ENCODE measurements around the gene CRACR2A. TPM values are rescaled to one million over a fixed set of nuclear protein-coding genes. Genes with fewer than 3 reads are reported as not detected.

CRACR2A gene, protein sequence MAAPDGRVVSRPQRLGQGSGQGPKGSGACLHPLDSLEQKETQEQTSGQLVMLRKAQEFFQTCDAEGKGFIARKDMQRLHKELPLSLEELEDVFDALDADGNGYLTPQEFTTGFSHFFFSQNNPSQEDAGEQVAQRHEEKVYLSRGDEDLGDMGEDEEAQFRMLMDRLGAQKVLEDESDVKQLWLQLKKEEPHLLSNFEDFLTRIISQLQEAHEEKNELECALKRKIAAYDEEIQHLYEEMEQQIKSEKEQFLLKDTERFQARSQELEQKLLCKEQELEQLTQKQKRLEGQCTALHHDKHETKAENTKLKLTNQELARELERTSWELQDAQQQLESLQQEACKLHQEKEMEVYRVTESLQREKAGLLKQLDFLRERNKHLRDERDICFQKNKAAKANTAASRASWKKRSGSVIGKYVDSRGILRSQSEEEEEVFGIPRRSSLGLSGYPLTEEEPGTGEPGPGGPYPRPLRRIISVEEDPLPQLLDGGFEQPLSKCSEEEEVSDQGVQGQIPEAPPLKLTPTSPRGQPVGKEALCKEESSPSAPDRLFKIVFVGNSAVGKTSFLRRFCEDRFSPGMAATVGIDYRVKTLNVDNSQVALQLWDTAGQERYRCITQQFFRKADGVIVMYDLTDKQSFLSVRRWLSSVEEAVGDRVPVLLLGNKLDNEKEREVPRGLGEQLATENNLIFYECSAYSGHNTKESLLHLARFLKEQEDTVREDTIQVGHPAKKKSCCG
- 10 to 100 TPM in 2 of 6 donors, 1 to 10 TPM in 3, not detected in 1; 6.5 to 20.8 (median 7.8) TPM for polyA plus RNA-seq (ENCODE audit: low read depth in 6 of 6)

DNA sequence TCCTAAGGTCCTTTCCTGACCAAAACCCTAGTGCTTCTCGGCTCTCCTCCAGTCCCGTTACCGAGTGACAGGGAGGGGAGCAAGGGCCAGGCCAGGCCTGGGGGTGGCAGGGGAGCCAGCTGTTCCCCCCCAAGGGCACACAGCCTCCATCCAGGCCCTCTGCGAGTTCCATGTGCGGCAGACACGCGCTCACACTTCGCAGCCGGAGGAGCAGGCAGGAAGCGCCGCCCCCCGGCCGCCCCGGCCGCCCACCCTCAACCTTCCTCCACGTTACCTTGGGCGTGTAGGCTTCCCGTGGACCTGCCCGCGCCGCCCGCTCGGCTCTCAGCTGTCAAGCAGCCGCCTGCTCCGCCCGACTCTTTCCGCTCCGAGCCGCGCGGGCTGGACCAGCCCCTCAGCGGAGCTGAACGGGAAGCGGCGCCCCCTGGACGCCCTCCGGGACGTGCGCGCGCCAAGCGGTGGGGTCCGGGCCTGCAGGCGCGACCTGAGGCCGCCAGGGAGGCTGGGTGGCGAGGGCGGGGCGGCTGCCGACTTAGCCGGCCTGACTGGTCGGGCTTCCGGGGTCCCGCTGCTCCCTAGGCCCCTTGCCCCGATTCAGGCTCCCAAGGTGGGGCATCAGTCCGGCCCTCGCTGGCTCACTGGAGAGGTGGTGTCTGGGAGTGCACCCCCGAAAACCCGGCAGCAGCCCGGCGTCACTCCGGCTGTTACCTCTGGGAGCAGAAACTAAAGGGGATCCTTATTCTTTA, at the start of gene CRACR2A:
Gene CRACR2A, minus strand, starts transcription at position 369 of the 746 bp plus-strand sequence. CDS start 56,110 bp downstream, outside the sequence.
- no peaks in the 10 kb centered on the region for H3K9me3 Mint-ChIP-seq
- H3K4me3 Mint-ChIP-seq: peak within 1 kb of the TSS; percentile 84 to 96 (median 92)
- H3K4me1 Mint-ChIP-seq: peaks cover 33 to 45% (median 41%) of the 10 kb centered on the region in 3 donors
- H3K27ac Mint-ChIP-seq: peak within 1 kb of the TSS; percentile 93 to 98 (median 96)
- H3K36me3 Mint-ChIP-seq: no peaks in the 10 kb centered on the region
- DNase-seq (peak; percentile 83), ATAC-seq (ENCODE audit: low read depth in 2 of 2) (peak; percentile 85)
- H3K27me3 Mint-ChIP-seq: no peaks in the 10 kb centered on the region

DNA sequence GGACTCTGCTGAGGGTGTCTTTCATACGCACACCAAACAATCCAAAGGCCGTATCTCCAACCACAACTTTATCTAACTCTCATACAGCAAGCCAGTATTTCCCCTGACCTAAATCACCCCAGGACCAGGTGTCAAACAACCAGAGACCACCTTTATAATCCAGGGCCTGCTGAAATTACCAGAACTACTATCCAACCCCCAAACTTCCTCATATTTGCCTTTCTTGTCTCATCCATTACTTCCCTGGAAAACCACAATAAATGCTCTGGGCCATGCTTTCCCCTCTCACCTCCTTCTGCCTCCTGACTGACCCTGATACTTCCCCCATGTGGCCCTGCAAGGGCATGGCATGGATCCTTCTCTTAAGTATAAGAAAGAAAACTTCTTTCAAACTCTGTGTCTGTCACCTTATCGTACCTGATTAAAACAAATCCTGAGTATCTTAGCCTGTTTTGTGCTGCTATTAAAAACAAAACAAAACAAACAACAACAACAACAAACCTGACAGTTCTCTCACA, 44.7 kb upstream of the CRACR2A start:
- no peaks in the 10 kb centered on the region for H3K27me3 Mint-ChIP-seq
- H3K4me1 Mint-ChIP-seq: no peaks in the 10 kb centered on the region
- peaks cover 4 to 5% of the 10 kb centered on the region in 2 donors for H3K36me3 Mint-ChIP-seq
- no peaks in the 10 kb centered on the region for H3K9me3 Mint-ChIP-seq
- H3K27ac Mint-ChIP-seq: peak overlapping the region in 1 of 6 donors; percentile 83
- no peak overlapping the region for H3K4me3 Mint-ChIP-seq
- ATAC-seq (ENCODE audit: low read depth in 2 of 2): no peak
- DNase-seq: no peak

DNA sequence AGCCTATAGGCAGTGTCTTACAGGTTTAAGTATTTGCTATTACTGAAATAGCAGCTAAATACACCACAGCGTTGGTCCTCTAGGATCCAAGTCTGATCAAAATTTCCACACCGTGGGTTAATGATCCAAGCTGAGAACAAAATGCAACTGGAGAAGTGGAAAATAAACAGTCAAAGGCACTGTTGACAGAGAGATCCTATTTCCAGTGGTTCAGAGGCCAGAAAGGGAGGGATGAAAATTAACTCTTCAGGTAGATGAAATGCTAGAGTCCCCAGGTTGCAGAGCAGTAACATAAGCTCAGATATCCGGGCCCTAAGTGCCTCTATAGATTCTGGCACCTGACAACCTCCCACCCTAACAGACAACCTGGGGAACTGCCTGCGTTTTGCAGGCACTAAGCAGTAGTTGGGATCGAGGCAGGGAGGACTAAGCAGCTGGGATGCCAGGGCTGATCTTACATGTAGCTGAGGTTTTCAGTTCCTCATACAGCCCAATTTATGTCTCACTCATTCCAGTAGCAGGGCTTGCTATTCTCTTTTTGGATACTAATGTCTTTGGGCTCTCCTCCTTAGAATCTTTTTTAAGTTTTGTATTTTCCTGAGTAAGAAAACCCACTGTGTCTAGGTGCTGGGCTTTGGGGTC, 42.7 kb upstream of the CRACR2A start:
- Mint-ChIP-seq H3K36me3 (peaks cover 5% of the 10 kb centered on the region in 2 donors), H3K4me1 (no peaks in the 10 kb centered on the region), H3K9me3 (no peaks in the 10 kb centered on the region), H3K27ac (peak overlapping the region in 1 of 6 donors; percentile 25), H3K27me3 (no peaks in the 10 kb centered on the region), H3K4me3 (no peak overlapping the region)
- DNase-seq (no peak), ATAC-seq (ENCODE audit: low read depth in 2 of 2) (no peak)

DNA sequence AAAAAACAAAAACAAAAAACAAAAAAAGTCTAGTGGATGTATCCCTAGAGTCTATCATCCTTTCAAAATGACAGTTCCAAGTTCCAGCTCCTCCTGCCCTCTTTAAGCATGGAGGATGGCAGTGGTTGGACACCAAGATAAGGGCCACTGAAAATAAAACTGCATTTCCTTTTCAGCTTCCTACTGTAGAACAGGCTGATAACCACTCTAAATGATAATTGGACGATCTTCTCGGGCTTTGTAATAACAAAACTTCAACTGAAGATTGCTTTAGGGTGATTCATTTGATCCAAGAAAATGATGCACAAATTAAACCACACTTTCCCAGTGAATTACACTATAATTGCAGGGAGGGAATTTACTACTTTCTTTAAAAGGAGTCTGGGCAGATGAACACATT, 42.2 kb upstream of the CRACR2A start:
- Mint-ChIP-seq H3K27ac (no peak overlapping the region), H3K4me3 (no peak overlapping the region), H3K36me3 (peaks cover 5% of the 10 kb centered on the region in 2 donors), H3K9me3 (no peaks in the 10 kb centered on the region), H3K27me3 (no peaks in the 10 kb centered on the region), H3K4me1 (no peaks in the 10 kb centered on the region)
- no peak for ATAC-seq (ENCODE audit: low read depth in 2 of 2)
- no peak for DNase-seq

DNA sequence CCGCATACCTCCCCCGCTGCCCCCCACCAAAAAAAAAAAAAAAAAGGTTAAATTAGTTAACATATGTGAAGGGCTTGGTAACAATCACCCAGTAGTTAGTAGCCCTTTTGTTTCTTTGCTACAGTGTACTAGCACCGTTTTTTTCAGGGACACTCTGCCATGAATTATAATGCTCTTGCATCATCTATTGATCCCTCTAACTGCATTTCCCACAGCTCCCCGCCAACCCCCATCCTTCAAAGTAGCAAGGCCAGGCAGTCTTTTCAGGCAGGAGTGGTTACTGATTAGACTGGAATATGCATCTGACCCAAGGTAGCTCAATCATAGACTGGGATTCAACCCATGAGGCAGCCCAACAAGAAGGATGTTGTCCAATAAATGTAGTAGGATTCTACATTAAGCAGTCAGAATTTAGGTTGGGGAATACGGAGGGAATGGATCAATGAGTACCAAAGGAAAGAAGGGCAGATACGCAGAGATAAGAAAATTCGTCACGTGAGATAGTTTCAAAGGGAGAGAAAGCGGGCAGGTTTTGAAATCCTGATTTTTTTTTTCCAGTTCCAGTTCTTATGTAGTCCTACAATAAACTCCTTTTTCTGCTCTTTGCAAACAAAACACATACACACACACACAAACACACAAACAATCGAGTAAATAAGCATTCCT, 39.8 kb upstream of the CRACR2A start:
- Mint-ChIP-seq H3K36me3 (peaks cover 4 to 14% of the 10 kb centered on the region in 2 donors), H3K4me3 (no peak overlapping the region), H3K9me3 (peaks cover 0 to 8% (median 0%) of the 10 kb centered on the region in 7 donors), H3K27ac (peak overlapping the region in 1 of 6 donors; percentile 16), H3K27me3 (no peaks in the 10 kb centered on the region), H3K4me1 (no peaks in the 10 kb centered on the region)
- DNase-seq (no peak), ATAC-seq (ENCODE audit: low read depth in 2 of 2) (no peak)

DNA sequence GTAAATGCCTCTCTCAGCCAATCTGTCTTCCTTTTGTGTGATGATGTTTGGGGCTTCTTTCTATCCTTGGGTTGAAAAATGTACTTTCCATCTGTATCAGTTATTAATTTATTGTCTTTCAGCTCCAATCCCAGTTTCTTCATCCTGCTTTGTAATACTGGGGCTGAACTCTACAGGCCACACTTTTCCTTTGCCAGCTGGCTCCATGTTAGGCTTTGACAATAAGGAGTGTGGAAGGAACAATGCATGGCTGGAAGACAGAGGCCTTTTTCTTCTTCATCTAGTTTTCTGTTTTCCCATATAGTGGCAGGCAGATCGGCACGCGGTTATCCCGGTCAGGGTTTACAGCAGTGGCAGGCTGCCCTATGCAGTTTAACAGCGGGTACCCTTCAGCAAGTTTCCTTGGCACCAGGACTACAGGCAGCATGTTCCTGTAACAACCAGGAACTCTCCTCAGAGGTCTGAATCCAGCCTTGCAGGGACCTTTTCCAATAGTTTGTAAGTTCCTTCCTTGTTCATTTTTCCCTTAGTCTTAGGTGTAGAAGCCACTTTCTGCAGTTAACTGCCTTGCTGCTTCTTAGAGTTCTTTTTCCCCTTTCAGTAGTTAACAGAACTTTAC, 38.5 kb upstream of the CRACR2A start:
- ATAC-seq (ENCODE audit: low read depth in 2 of 2) (no peak), DNase-seq (no peak)
- Mint-ChIP-seq H3K4me1 (peaks cover 0 to 8% (median 0%) of the 10 kb centered on the region in 3 donors), H3K36me3 (peaks cover 0 to 14% of the 10 kb centered on the region in 2 donors), H3K9me3 (peaks cover 0 to 8% (median 0%) of the 10 kb centered on the region in 7 donors), H3K27ac (no peak overlapping the region), H3K27me3 (no peaks in the 10 kb centered on the region), H3K4me3 (no peak overlapping the region)

DNA sequence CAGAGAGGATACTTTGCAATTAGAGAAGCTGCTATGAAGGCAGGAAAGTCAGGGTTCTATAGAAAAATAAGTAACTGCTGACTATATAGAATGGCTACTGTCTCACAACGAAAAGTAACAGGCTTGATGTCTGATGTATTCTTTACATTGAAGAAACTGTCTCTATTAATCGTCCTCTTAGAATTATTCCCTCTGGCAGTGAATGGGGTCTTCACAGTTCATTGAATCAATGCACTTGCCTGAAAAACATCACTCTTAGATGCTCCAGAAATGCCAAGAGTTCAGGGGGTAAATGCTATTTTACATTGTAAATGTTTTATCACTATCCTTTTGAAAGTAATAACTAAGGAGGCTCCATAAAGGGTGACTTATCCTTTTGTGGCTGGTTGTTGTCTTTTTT, 37.7 kb upstream of the CRACR2A start:
- Mint-ChIP-seq H3K27me3 (no peaks in the 10 kb centered on the region), H3K4me1 (peaks cover 0 to 8% (median 0%) of the 10 kb centered on the region in 3 donors), H3K4me3 (no peak overlapping the region), H3K9me3 (peaks cover 0 to 9% (median 0%) of the 10 kb centered on the region in 7 donors), H3K36me3 (peaks cover 0 to 14% of the 10 kb centered on the region in 2 donors), H3K27ac (no peak overlapping the region)
- ATAC-seq (ENCODE audit: low read depth in 2 of 2): no peak
- DNase-seq: no peak

DNA sequence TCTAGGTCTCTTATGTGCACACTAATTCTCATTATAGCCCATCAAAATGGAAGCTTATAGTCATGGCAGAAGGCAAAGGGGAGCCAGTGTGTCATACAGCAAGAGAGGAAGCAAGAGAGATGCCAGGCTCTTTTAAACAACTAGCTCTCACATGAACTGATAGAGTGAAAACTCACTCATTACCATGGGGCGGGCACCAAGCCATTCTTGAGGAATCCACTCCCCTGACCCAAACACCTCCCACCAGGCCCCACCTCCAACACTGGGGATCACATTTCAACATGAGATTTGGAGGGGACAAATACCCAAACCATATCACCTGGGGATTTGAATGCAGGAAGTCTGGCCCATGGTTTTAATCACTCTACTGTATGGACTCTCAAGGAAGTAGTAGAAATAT, 36.9 kb upstream of the CRACR2A start:
- Mint-ChIP-seq H3K27ac (no peak overlapping the region), H3K27me3 (no peaks in the 10 kb centered on the region), H3K9me3 (peaks cover 0 to 9% (median 0%) of the 10 kb centered on the region in 7 donors), H3K4me1 (peaks cover 0 to 8% (median 0%) of the 10 kb centered on the region in 3 donors), H3K4me3 (no peak overlapping the region), H3K36me3 (peaks cover 0 to 14% of the 10 kb centered on the region in 2 donors)
- no peak for DNase-seq
- ATAC-seq (ENCODE audit: low read depth in 2 of 2): no peak

DNA sequence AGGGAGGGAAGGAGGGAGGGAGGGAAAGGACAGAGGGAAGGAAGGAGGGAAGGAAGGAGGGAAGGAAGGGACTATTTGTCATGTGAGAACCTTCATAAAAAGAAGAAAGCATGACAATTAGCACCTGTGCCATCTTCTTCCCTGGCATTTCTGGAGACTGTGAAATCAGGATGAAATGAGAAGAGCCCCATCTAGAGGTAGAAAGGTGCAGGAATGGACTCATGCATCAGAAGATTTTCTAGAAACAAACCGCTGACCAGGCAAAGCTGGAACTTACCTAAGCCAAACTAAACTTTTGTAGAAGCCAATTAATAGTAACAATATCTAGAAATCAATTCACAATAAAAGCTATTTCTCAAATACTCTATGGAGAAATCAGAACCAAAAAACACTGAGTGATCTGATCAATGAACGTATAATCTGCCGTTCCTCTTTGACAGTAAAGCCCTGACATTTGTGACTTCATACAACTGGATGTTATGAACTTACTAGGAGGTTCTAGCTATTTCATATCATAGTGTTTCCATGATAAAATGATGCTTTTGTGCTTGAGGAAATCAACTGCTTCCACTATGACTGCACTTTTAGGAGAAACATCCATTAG, 24.4 kb upstream of the CRACR2A start:
- Mint-ChIP-seq H3K9me3 (peaks cover 0 to 2% (median 0%) of the 10 kb centered on the region in 7 donors), H3K36me3 (no peaks in the 10 kb centered on the region), H3K4me3 (no peak overlapping the region), H3K4me1 (no peaks in the 10 kb centered on the region), H3K27ac (no peak overlapping the region), H3K27me3 (no peaks in the 10 kb centered on the region)
- DNase-seq (peak; percentile 5), ATAC-seq (ENCODE audit: low read depth in 2 of 2) (no peak)

DNA sequence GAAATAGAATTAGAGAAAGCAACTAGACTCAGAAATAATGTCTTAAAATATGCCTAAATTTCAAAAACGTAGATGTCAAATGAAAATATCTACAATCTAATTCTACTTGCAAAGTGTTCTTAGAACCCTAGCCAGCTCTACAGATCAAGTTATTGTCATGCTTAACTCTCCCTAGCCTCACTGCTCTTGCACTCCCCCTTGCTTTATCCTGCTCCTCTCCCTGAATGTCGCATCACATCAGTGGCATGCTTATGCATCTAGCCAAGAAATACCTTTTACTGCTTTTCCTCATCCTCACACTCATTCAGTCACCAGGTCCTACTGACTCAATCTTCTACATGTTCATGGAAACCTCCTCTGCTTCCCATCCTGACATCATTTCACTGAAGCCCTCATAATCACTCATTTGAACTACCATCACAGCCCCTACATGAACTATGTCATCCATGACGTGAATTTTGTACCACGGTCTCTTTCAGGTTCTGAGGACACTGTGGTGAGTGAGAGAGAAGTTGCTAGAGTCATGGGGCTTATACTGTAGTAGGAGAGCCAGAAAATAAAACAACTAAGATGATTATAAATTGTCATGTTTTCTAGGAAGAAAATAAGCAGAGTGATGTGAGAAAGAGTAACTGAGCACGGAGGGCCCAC, 22.6 kb upstream of the CRACR2A start:
- H3K36me3 Mint-ChIP-seq: no peaks in the 10 kb centered on the region
- DNase-seq (no peak), ATAC-seq (ENCODE audit: low read depth in 2 of 2) (no peak)
- no peak overlapping the region for H3K27ac Mint-ChIP-seq
- H3K27me3 Mint-ChIP-seq: no peaks in the 10 kb centered on the region
- H3K4me1 Mint-ChIP-seq: no peaks in the 10 kb centered on the region
- H3K4me3 Mint-ChIP-seq: no peak overlapping the region
- H3K9me3 Mint-ChIP-seq: peaks cover 0 to 2% (median 0%) of the 10 kb centered on the region in 7 donors

DNA sequence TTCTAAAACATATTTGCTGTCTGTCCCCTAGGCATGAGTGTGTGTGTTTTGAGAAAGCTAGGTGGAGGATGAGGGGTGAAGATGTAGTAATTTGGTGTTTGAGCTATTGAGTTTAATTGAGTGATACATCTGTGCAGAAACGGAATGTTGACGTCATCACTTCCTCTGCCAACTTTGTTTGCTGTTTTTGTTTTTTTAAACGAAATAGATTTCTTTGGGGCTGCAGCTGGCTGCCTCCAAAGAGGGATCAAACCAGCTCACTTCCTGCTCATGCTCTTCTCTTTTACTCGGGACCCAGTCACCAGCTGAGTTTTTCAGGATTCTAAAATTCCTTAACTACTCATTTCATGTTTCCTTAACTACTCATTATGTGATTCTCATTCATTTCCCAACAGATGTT, 19.5 kb upstream of the CRACR2A start:
- ATAC-seq (ENCODE audit: low read depth in 2 of 2) (no peak), DNase-seq (no peak)
- no peak overlapping the region for H3K4me3 Mint-ChIP-seq
- peaks cover 0 to 2% (median 0%) of the 10 kb centered on the region in 7 donors for H3K9me3 Mint-ChIP-seq
- no peaks in the 10 kb centered on the region for H3K36me3 Mint-ChIP-seq
- H3K27ac Mint-ChIP-seq: no peak overlapping the region
- no peaks in the 10 kb centered on the region for H3K4me1 Mint-ChIP-seq
- H3K27me3 Mint-ChIP-seq: no peaks in the 10 kb centered on the region
